Activated naive CD8-positive, alpha-beta T cell (primary cell): ENCODE measurements around the gene CBLN4.

Experiments
- H3K27ac Mint-ChIP-seq: one replicate; pipeline ENCODE4 v1.8.0; 2021; ENCODE audit warnings: mixed read lengths
- H3K27me3 Mint-ChIP-seq: one replicate; pipeline ENCODE4 v1.8.0; 2021; ENCODE audit warnings: mixed read lengths
- H3K36me3 Mint-ChIP-seq: one replicate; pipeline ENCODE4 v1.8.0; 2021; ENCODE audit warnings: mixed read lengths
- H3K4me1 Mint-ChIP-seq: one replicate; pipeline ENCODE4 v1.8.0; 2021; ENCODE audit warnings: low read depth, mixed read lengths
- H3K4me3 Mint-ChIP-seq: one replicate; pipeline ENCODE4 v1.8.0; 2021; ENCODE audit warnings: mild to moderate bottlenecking, mixed read lengths
- H3K9me3 Mint-ChIP-seq: one replicate; pipeline ENCODE4 v1.8.0; 2021; ENCODE audit warnings: low read depth, mixed read lengths

Gene CBLN4

DNA sequence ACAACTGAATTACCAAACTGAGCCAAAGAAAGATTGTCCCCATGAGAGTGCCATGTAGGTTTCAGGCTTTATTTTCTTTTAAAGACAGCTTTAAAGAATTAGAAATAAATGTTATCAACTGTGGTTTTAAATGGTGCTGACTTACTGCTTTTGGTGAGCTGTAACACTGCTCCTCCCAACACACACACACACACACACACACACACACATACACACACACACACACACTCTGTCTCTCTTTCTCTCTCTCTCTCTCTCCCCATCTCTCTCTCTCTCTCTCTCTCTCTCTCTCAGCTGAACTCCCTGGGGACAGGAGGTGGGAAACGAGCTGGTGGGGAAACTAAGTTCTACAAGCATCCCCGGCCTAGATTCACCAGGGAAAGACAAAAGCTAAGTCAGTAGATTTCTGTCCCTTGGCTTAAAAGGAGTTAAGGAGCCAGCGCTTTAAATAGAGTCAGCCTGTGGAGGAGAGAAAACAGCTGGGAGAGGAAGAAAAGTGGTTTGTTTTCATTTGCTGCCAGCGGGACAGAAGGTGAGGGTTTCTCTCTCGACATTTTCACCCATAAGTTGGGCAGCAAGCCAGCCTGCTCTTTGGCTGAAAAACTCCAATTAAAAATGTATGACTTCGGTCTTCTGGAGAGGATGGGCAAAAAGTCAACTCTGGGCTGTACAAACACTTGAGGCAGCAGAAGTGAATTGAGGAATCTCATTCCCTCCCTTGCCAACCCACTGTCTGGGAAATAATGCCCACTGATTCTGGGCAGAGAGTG lies 27.4 kb downstream of the CBLN4 start:
- Mint-ChIP-seq H3K36me3 (no peaks in the 10 kb centered on the region), H3K9me3 (peaks cover 9% of the 10 kb centered on the region), H3K27ac (no peak overlapping the region), H3K4me3 (no peak overlapping the region), H3K4me1 (no peaks in the 10 kb centered on the region), H3K27me3 (peaks cover 2% of the 10 kb centered on the region)

DNA sequence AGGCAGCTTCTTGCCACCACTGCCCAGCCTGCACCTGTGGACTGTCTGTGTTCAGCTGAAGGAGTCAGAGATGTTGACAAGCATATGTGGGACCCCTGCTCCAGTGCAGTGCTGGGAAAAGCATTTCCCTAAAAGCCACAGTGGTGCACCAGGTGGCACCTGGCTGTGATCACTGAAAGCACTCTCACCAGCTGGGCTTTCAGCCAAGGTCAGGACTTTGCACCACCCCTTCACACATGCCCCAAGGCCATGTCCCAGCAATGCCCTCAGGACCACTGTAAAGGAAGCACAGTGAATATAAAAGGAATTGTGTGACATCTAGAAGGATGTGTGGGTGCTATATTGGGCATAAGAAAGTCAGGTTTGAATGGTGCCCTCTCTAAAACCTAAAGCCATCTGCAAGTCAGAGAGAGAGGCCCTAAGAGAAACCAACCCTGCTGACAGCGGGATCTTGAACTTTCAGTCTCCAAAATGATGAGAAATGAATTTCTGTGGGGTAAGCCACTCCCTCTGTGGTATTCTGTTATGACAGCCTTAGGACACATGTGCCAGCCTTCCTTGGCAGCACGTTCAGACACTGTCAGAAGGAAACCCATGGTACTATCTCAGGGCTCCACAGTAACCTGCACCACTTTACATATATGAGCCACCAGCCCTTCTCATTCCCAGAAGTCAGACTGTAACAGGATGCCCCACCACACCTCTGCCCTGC lies 30.7 kb downstream of the CBLN4 start:
- Mint-ChIP-seq H3K36me3 (no peaks in the 10 kb centered on the region), H3K27ac (no peak overlapping the region), H3K9me3 (no peaks in the 10 kb centered on the region), H3K4me1 (no peaks in the 10 kb centered on the region), H3K27me3 (no peaks in the 10 kb centered on the region), H3K4me3 (no peak overlapping the region)

- no peak overlapping the region for H3K4me3 Mint-ChIP-seq
- H3K27me3 Mint-ChIP-seq: no peaks in the 10 kb centered on the region
- H3K9me3 Mint-ChIP-seq: no peaks in the 10 kb centered on the region
These were observed 40.5 kb downstream of the CBLN4 start for GRCh38 chr20:55964790-55965189.

DNA sequence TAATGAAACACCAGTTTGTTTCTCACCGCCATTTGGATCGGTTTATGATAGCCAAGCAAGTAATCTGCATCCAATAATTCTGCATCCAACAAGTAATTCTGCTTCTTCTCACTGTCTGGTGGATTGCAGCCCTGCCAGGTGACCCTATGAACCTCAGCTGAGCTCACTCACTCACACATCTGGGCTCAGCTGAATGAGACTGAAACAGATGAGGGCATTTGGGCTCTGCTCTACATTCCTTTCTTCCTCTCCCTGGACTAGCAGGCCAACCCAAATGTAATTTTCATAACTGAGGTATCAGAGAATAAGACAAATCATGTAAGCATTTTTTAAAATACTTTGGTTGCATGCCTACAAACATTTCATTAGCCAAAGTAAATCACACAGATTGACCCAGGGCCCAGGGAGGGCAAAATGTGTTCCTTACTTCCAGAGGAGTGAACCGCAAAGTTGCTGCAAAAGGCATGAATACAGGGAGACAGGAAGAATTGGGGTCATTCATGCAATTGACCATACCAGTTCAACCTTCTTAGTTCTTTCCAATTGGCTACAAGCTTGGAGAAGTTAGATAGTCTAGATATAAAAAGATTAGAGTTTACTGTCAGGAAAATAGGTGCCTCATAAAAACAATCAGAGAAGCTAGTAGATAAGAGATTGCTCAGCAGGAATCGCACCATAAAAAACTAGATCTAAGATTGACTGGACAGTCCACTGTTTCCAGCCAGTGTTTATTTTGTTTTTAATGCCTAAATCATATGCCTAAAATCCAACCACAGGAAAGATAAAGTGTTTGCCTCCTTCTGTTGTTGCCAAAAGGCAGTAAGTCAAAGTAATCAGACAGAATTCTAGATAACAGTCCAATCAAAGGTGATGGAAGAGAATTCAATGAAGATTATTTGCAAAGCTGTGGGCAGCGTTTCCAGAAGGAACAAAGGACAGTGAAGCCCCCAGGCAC lies 43.7 kb downstream of the CBLN4 start:
- Mint-ChIP-seq H3K4me1 (no peaks in the 10 kb centered on the region), H3K27me3 (no peaks in the 10 kb centered on the region), H3K4me3 (no peak overlapping the region), H3K9me3 (no peaks in the 10 kb centered on the region), H3K27ac (no peak overlapping the region), H3K36me3 (no peaks in the 10 kb centered on the region)

More at GRCh38 chr20:55964790-55965189, 40.5 kb downstream of the CBLN4 start:
- no peaks in the 10 kb centered on the region for H3K4me1 Mint-ChIP-seq
- no peaks in the 10 kb centered on the region for H3K36me3 Mint-ChIP-seq
- no peak overlapping the region for H3K27ac Mint-ChIP-seq

- Mint-ChIP-seq H3K27me3 (no peaks in the 10 kb centered on the region), H3K27ac (no peak overlapping the region), H3K36me3 (no peaks in the 10 kb centered on the region), H3K4me3 (no peak overlapping the region), H3K4me1 (no peaks in the 10 kb centered on the region), H3K9me3 (peaks cover 14% of the 10 kb centered on the region)
These were observed 52.1 kb downstream of the CBLN4 start for GRCh38 chr20:55953201-55953600.

GRCh38 chr20:55947701-55948100 lies 57.6 kb downstream of the CBLN4 start:
- Mint-ChIP-seq H3K36me3 (no peaks in the 10 kb centered on the region), H3K27me3 (peaks cover 1% of the 10 kb centered on the region), H3K4me3 (no peak overlapping the region), H3K4me1 (no peaks in the 10 kb centered on the region), H3K27ac (no peak overlapping the region), H3K9me3 (peaks cover 3% of the 10 kb centered on the region)
